Activated T-helper 1 cell treated with anti-CD3 and anti-CD28 coated beads, Interleukin-12 subunit alpha, Interleukin-12 subunit beta, Interleukin-2, Interleukin-4 antibody, amounts not matched to agents 30 ng/mL and 10 ng/mL and 1 ng/mL, durations not matched to agents 14 hours and 24 hours and 36 hours (primary cell): ENCODE data around the gene MTMR10. TPM values are rescaled to one million over a fixed set of nuclear protein-coding genes. Genes with fewer than 3 reads are reported as not detected.

Experiments
- DNase-seq: peaks from one replicate; pipeline ENCODE4 v3.0.0; 2021; ENCODE audit warnings: low spot score
- H3K27ac Mint-ChIP-seq: one replicate; pipeline ENCODE4 v1.8.0; 2021; ENCODE audit warnings: mild to moderate bottlenecking, mixed read lengths
- H3K27me3 Mint-ChIP-seq: one replicate; pipeline ENCODE4 v1.8.0; 2022; ENCODE audit warnings: mild to moderate bottlenecking, moderate library complexity, mixed read lengths; ENCODE audit not compliant: insufficient read depth
- H3K36me3 Mint-ChIP-seq: one replicate; pipeline ENCODE4 v1.8.0; 2021; ENCODE audit warnings: low read depth, mixed read lengths
- H3K4me1 Mint-ChIP-seq: one replicate; pipeline ENCODE4 v1.8.0; 2021; ENCODE audit warnings: low read depth, mixed read lengths
- H3K4me3 Mint-ChIP-seq: one replicate; pipeline ENCODE4 v1.8.0; 2021; ENCODE audit warnings: mild to moderate bottlenecking, moderate library complexity, mixed read lengths
- H3K9me3 Mint-ChIP-seq: one replicate; pipeline ENCODE4 v1.8.0; 2021; ENCODE audit warnings: mixed read lengths
- intact Hi-C: fragments of 100-400 bp; cut with micrococcal nuclease; formaldehyde crosslinking; loops from one replicate; pipeline ENCODE4 v1.15.1; 2024
- total RNA-seq: library from RNA; stranded (reverse); gene quantifications from 2 replicates; pipeline ENCODE4 v1.2.3, GENCODE V29; 2022

Gene MTMR10
- total RNA-seq, 1 donor from 2014 or later, result 13.4 TPM

GRCh38 chr15:30921781-30922479 lies 69.5 kb downstream of the MTMR10 start:
- intact Hi-C loops, result no loop called here
- Mint-ChIP-seq H3K4me1 (peaks cover 3% of the 10 kb centered on the region), H3K27me3 (no peaks in the 10 kb centered on the region), H3K36me3 (peaks cover 37% of the 10 kb centered on the region), H3K9me3 (no peaks in the 10 kb centered on the region), H3K27ac (no peak overlapping the region), H3K4me3 (no peak overlapping the region)
- no peak for DNase-seq

DNA sequence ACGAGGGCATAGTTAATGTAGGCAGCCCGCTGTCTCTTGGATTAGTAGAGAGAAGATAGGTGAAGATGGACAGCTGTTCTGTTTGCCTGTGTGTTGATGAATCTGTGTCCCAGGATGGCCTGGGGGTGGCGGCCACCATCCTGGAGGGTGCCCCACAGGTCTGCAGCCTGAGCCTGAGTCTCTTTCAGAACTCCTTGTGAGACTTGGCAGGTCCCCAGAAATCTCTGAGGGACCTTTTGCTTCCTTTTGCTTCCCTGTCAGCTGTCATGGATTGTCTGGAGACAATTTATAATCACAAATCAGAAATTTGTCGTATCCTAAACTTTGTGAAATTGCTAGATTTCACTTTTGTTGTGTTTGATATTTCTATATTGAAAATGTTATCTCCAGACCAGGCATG lies 70.3 kb downstream of the MTMR10 start:
- intact Hi-C loops, result no loop called here
- Mint-ChIP-seq H3K4me3 (no peak overlapping the region), H3K9me3 (no peaks in the 10 kb centered on the region), H3K27ac (no peak overlapping the region), H3K27me3 (no peaks in the 10 kb centered on the region), H3K36me3 (peaks cover 38% of the 10 kb centered on the region), H3K4me1 (peaks cover 6% of the 10 kb centered on the region)
- no peak for DNase-seq

DNA sequence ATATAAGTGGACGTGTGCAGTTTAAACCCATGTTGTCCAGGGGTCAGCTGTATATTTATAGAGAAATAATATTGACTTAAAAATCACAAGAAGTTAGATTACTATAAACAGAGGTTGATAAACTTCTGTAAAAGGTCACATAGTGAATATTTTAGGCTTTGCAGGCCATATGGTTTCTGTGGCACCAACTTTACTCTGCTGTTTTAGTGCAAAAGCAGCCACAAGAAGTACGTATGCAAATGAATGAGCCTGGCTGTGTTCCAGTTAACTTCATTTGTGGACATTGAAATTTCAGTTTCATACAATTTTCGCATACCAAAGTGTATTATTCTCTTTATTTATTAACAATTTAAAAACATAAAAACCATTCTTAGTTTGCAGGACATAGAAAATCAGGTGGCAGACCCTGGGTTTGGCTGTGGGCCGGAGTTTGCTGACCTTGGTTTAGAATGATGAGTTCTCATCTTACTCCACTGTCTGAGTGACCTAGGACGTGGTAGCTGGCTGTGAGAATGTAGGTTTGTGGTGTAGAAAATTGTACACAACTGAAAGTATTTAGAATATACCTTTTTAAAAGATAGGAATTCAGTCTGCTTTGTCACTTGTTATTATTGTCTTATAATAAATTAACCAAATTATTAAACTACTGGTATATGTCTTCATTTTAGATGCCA lies 71.4 kb downstream of the MTMR10 start:
- no peak for DNase-seq
- intact Hi-C loops, result no loop called here
- H3K27me3 Mint-ChIP-seq, result no peaks in the 10 kb centered on the region
- no peak overlapping the region for H3K27ac Mint-ChIP-seq
- H3K36me3 Mint-ChIP-seq, result peaks cover 39% of the 10 kb centered on the region
- H3K4me3 Mint-ChIP-seq, result no peak overlapping the region
- H3K9me3 Mint-ChIP-seq, result no peaks in the 10 kb centered on the region
- H3K4me1 Mint-ChIP-seq, result peaks cover 6% of the 10 kb centered on the region

DNA sequence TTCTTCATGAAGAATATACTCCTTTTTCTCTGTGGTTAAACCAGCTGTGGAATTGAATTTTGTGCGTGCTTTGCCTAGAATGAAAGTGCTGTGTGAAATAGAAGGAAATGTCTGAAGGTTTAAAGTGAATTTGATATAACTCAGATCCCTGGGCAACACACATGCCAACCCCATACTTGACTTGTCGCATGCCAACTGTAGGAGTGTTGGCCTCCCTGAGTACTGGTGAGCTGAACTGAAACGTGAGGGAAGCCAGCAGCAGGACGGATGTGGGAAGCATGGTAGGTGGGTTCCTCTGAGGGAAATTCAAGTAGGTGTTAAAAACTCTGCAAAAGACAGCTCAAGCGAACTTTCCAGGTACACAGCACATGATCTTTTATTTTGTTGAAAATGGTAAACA lies 73.1 kb downstream of the MTMR10 start:
- intact Hi-C loops, result no loop called here
- no peak overlapping the region for H3K4me3 Mint-ChIP-seq
- peaks cover 34% of the 10 kb centered on the region for H3K36me3 Mint-ChIP-seq
- no peaks in the 10 kb centered on the region for H3K27me3 Mint-ChIP-seq
- no peaks in the 10 kb centered on the region for H3K9me3 Mint-ChIP-seq
- no peak for DNase-seq
- H3K27ac Mint-ChIP-seq, result no peak overlapping the region
- peaks cover 6% of the 10 kb centered on the region for H3K4me1 Mint-ChIP-seq

DNA sequence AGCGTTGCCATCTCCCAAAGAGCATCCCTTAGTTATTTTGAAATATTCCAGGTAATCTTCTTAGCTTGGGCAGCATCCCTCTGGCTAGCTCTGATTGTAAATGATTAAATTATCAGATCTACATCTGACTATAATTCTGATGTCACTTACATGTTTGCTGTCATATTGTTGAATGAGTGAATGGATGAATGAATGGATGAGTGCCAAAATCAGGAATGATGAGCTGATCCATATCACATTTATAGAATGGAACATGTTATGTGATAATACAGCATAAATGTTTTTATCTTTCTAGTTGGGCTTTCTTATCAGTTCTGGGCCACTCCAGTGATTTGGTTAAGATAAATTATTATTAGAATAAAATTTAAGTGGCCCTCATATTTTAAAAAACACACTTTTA lies 73.8 kb downstream of the MTMR10 start:
- intact Hi-C loops, result no loop called here
- peaks cover 6% of the 10 kb centered on the region for H3K4me1 Mint-ChIP-seq
- peaks cover 34% of the 10 kb centered on the region for H3K36me3 Mint-ChIP-seq
- no peak for DNase-seq
- no peaks in the 10 kb centered on the region for H3K27me3 Mint-ChIP-seq
- H3K9me3 Mint-ChIP-seq, result no peaks in the 10 kb centered on the region
- no peak overlapping the region for H3K27ac Mint-ChIP-seq
- H3K4me3 Mint-ChIP-seq, result no peak overlapping the region

DNA sequence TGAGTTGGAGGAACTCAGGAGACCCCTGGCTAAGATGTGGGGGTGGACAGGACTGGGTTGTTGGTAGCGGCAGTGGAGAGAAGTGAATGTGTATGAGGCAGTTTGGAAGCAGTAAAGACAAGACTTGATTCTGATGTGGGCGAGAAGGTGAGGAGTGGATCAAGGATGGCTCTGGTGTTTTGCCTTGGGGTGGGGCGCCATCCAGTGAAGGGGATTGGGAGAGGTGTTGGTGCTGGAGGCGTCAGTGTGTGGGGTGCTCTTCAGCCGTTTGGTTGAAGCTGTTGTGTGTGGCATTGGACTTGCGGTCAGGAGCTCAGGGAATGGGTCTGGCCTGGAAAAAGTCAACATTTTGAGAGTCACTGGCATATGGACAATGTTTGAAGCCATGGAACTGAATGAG lies 74.4 kb downstream of the MTMR10 start:
- H3K27ac Mint-ChIP-seq, result peak overlapping the region; percentile 1
- peaks cover 6% of the 10 kb centered on the region for H3K4me1 Mint-ChIP-seq
- no peak overlapping the region for H3K4me3 Mint-ChIP-seq
- DNase-seq, result no peak
- intact Hi-C loops, result no loop called here
- H3K9me3 Mint-ChIP-seq, result no peaks in the 10 kb centered on the region
- H3K36me3 Mint-ChIP-seq, result peaks cover 32% of the 10 kb centered on the region
- no peaks in the 10 kb centered on the region for H3K27me3 Mint-ChIP-seq

DNA sequence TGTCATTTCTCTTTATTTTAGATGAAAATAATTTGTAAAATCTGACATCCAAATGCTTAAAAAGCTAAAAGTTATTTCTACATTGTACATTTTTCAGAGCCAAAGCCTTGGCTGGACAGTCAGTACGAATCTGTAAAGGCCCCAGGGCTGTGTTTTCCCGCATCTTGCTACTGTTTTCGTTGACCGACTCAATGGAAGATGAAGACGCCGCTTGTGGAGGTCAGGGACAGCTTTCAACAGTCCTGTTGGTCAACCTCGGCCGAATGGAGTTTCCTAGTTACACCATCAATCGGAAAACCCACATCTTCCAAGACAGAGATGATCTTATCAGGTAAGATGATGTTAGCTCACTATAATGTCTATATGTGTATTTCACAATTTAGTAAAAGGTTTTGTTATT lies 77.7 kb downstream of the MTMR10 start:
- peaks cover 6% of the 10 kb centered on the region for H3K4me1 Mint-ChIP-seq
- no peak overlapping the region for H3K27ac Mint-ChIP-seq
- no peaks in the 10 kb centered on the region for H3K27me3 Mint-ChIP-seq
- no peak for DNase-seq
- H3K36me3 Mint-ChIP-seq, result peaks cover 34% of the 10 kb centered on the region
- H3K9me3 Mint-ChIP-seq, result no peaks in the 10 kb centered on the region
- H3K4me3 Mint-ChIP-seq, result no peak overlapping the region
- intact Hi-C loops, result no loop called here

DNA sequence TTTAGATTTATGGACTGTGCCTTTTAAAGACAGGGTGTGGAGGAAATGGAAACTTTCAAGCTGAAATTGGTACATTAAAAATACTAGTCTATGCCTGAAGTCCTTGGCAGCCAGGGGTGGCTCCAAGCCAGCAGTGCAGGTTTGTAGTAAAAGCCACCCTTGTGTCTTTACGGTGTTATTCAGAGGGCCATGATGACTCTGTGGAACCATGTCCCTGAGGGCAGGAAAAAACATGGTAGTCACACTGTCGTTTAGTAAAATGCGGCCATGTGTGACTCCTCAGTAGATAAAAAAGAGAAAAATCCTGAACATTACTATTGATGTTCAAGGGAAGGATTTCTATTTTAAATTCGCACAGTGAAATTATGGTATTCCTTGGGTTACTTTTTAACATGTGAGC lies 85.1 kb downstream of the MTMR10 start:
- no peak for DNase-seq
- H3K27ac Mint-ChIP-seq, result no peak overlapping the region
- H3K36me3 Mint-ChIP-seq, result peaks cover 34% of the 10 kb centered on the region
- no peaks in the 10 kb centered on the region for H3K27me3 Mint-ChIP-seq
- intact Hi-C loops, result loop anchor here (10.0 kb wide), 2 partner anchors 218 to 418 kb away; partner anchors contain the start of gene KLF13
- no peak overlapping the region for H3K4me3 Mint-ChIP-seq
- no peaks in the 10 kb centered on the region for H3K9me3 Mint-ChIP-seq
- H3K4me1 Mint-ChIP-seq, result peaks cover 32% of the 10 kb centered on the region

- Mint-ChIP-seq H3K27me3 (no peaks in the 10 kb centered on the region), H3K36me3 (peaks cover 34% of the 10 kb centered on the region), H3K4me1 (peaks cover 32% of the 10 kb centered on the region), H3K27ac (peak overlapping the region; percentile 20), H3K4me3 (peak overlapping the region; percentile 22), H3K9me3 (no peaks in the 10 kb centered on the region)
- DNase-seq, result no peak
- intact Hi-C loops, result loop anchor here (10.0 kb wide), 2 partner anchors 219 to 419 kb away; partner anchors contain the start of gene KLF13
Observed at GRCh38 chr15:30905821-30906220, 85.6 kb downstream of the MTMR10 start.

GRCh38 chr15:30904812-30905211 lies 86.6 kb downstream of the MTMR10 start:
- Mint-ChIP-seq H3K36me3 (peaks cover 30% of the 10 kb centered on the region), H3K27ac (no peak overlapping the region), H3K4me3 (peak overlapping the region; percentile 93), H3K9me3 (no peaks in the 10 kb centered on the region), H3K27me3 (no peaks in the 10 kb centered on the region), H3K4me1 (peaks cover 32% of the 10 kb centered on the region)
- intact Hi-C loops, result loop anchor here (5.0 to 10.0 kb wide), 3 partner anchors 83 to 420 kb away; partner anchors contain the start of gene KLF13
- DNase-seq, result no peak

GRCh38 chr15:30903497-30904187 lies 87.8 kb downstream of the MTMR10 start, which contains the start of gene FAN1:
FAN1 (plus strand) TSS chr15:30903915; CDS start chr15:30904664, 749 bp downstream.
- peaks cover 22% of the 10 kb centered on the region for H3K36me3 Mint-ChIP-seq
- H3K9me3 Mint-ChIP-seq, result no peaks in the 10 kb centered on the region
- H3K27me3 Mint-ChIP-seq, result no peaks in the 10 kb centered on the region
- intact Hi-C loops, result loop anchor here (1.0 to 10.0 kb wide), 6 partner anchors 8 to 569 kb away; partner anchors contain the start of genes KLF13 and MTMR10
- peak; percentile 72 for DNase-seq
- H3K4me1 Mint-ChIP-seq, result peaks cover 32% of the 10 kb centered on the region
- peak within 1 kb of the TSS; percentile 93 for H3K4me3 Mint-ChIP-seq
- H3K27ac Mint-ChIP-seq, result peak within 1 kb of the TSS; percentile 84

GRCh38 chr15:30901889-30902288 lies 89.5 kb downstream of the MTMR10 start:
- Mint-ChIP-seq H3K4me3 (no peak overlapping the region), H3K4me1 (peaks cover 32% of the 10 kb centered on the region), H3K27ac (no peak overlapping the region), H3K27me3 (no peaks in the 10 kb centered on the region), H3K36me3 (peaks cover 14% of the 10 kb centered on the region), H3K9me3 (no peaks in the 10 kb centered on the region)
- intact Hi-C loops, result loop anchor here (2.0 to 10.0 kb wide), 4 partner anchors 80 to 571 kb away; partner anchors contain the start of gene KLF13
- DNase-seq, result no peak

DNA sequence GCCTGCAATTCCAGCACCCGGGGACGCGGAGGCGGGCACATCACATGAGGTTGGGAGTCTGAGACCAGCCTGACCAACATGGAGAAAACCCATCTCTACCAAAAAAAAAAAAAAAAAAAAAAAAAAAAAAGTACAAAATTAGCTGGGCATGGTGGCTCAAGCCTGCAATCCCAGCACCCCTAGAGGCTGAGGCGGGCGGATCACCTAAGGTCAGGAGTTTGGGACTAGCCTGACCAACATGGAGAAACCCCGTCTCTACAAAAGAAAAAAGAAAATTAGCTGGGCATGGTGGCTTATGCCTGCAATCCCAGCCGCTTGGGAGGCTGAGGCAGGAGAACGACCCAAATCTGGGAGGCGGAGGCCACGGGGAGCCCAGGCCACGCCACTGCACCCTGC lies 95.2 kb downstream of the MTMR10 start:
- Mint-ChIP-seq H3K4me3 (no peak overlapping the region), H3K36me3 (no peaks in the 10 kb centered on the region), H3K9me3 (no peaks in the 10 kb centered on the region), H3K27ac (no peak overlapping the region), H3K27me3 (no peaks in the 10 kb centered on the region), H3K4me1 (peaks cover 7% of the 10 kb centered on the region)
- intact Hi-C loops, result no loop called here
- DNase-seq, result no peak
